Endothelial cell of umbilical vein (primary cell): Measurements from ENCODE around the gene CLCNKA. TPM values are rescaled to one million over a fixed set of nuclear protein-coding genes. Genes with fewer than 3 reads are reported as not detected.
A peak's percentile ranks its signal among the peaks of the same experiment; 100 is the strongest.
"Not testable (repeated sequence)": the region's sequence is repeated elsewhere in the genome, so short reads cannot be mapped to it uniquely, and the experiment has no call there.

Experiments used
- BruUV-seq: library from RNA; stranded (reverse); fragments of 400-500 nt; replicated peaks from 2 replicates; lab custom pipeline; 2021; lab: Mats Ljungman, UMichigan
- CTCF ChIA-PET: fragments of 300-600, 350-600 bp; sonication (Branson Sonifier 250); formaldehyde crosslinking; loops from one replicate; lab custom pipeline; 2021; ENCODE audit warnings: antibody characterized with exemption, inconsistent platforms; lab: Charles Lee
- POLR2A ChIA-PET: fragments of 300-600, 350-600 bp; sonication (Branson Sonifier 250); formaldehyde crosslinking; loops from one replicate; lab custom pipeline; 2021; ENCODE audit warnings: antibody characterized with exemption, inconsistent platforms; lab: Charles Lee
- DNase-seq: peaks from one replicate; pipeline ENCODE4 v3.0.0-alpha.2; 2011; ENCODE audit warnings: low read depth, low spot score
- FAIRE-seq: peaks from 2 replicates; lab custom pipeline; 2011; peaks lifted over from hg19 to GRCh38; lab: Jason Lieb, UNC
- H2AFZ ChIP-seq: 2 replicates; pipeline ENCODE4 v1.6.0; 2012; ENCODE audit warnings: low read depth, low read length, control low read depth, inconsistent platforms
- H3K27ac ChIP-seq: 2 replicates; pipeline ENCODE4 v1.5.1; 2011; ENCODE audit warnings: low read depth, mild to moderate bottlenecking, control low read depth, low read length, moderate library complexity; ENCODE audit not compliant: insufficient read depth
- H3K27me3 ChIP-seq, 2 experiments: 2 replicates each; pipeline versions ENCODE4 v1.6.0 to v1.6.1; 2011; ENCODE audit warnings: low read length in 2 of 2, mixed read lengths in 1 of 2; ENCODE audit not compliant: control insufficient read depth in 2 of 2, insufficient read depth in 2 of 2
- H3K36me3 ChIP-seq, 2 experiments: 2 replicates in 1 of 2; 3 replicates in 1 of 2; pipeline ENCODE4 v1.5.1; 2011; ENCODE audit warnings: low read length in 2 of 2, mild to moderate bottlenecking in 1 of 2, moderate library complexity in 1 of 2; ENCODE audit not compliant: control insufficient read depth in 2 of 2, insufficient read depth in 2 of 2; ENCODE audit errors: extremely low read depth in 1 of 2
- H3K4me1 ChIP-seq: 3 replicates; pipeline ENCODE4 v1.5.1; 2011; ENCODE audit warnings: mild to moderate bottlenecking, low read length; ENCODE audit not compliant: control insufficient read depth, insufficient read depth; ENCODE audit errors: extremely low read depth
- H3K4me2 ChIP-seq: 2 replicates; pipeline ENCODE4 v1.6.1; 2011; ENCODE audit warnings: low read length, control low read depth, mixed read lengths; ENCODE audit not compliant: insufficient read depth
- H3K4me3 ChIP-seq, 3 experiments: fragments of 200-600 bp in 1 of 3; sonication (generic), shearing (Covaris generic) in 1 of 3; replicated peaks in 1 of 3; 2 replicates each; pipeline ENCODE4 v1.5.1; 2011 to 2016; ENCODE audit warnings: control low read depth in 3 of 3, low read length in 3 of 3, mild to moderate bottlenecking in 2 of 3, inconsistent platforms in 1 of 3, low read depth in 1 of 3, moderate library complexity in 1 of 3; ENCODE audit not compliant: insufficient read depth in 1 of 3
- H3K79me2 ChIP-seq: 2 replicates; pipeline ENCODE4 v1.6.0; 2012; ENCODE audit warnings: low read length, inconsistent platforms; ENCODE audit not compliant: control insufficient read depth, insufficient read depth
- H3K9ac ChIP-seq: replicated peaks from 2 replicates; pipeline ENCODE3; 2011; ENCODE audit warnings: low read length, control low read depth; ENCODE audit not compliant: insufficient read depth; ENCODE audit errors: extremely low read depth
- H3K9me1 ChIP-seq: replicated peaks from 3 replicates; pipeline ENCODE4 v1.6.0; 2011; ENCODE audit warnings: mild to moderate bottlenecking, low read length; ENCODE audit not compliant: control insufficient read depth, insufficient read depth; ENCODE audit errors: extremely low read depth
- H3K9me3 ChIP-seq: replicated peaks from 2 replicates; pipeline ENCODE4 v1.5.1; 2012; ENCODE audit warnings: low read length, inconsistent platforms; ENCODE audit not compliant: control insufficient read depth, insufficient read depth
- H4K20me1 ChIP-seq: replicated peaks from 2 replicates; pipeline ENCODE3; 2011; ENCODE audit warnings: mild to moderate bottlenecking, low read length; ENCODE audit not compliant: control insufficient read depth, insufficient read depth; ENCODE audit errors: extremely low read depth
- EZH2 ChIP-seq: IDR thresholded peaks from 2 replicates; pipeline ENCODE4 v1.6.1; 2012; ENCODE audit warnings: borderline replicate concordance, low read depth, mild to moderate bottlenecking, moderate library complexity, low read length, inconsistent platforms; ENCODE audit not compliant: severe bottlenecking
- POLR2A ChIP-seq: IDR thresholded peaks from 2 replicates; pipeline ENCODE4 v1.6.1; 2012; ENCODE audit warnings: low read depth, mild to moderate bottlenecking, control low read depth, low read length
- dilution Hi-C: fragments of 300-500 bp; cut with MboI; formaldehyde crosslinking; loops from one replicate; pipeline ENCODE4 v1.15.0; 2019; ENCODE audit warnings: low sequenced_read_pairs; ENCODE audit not compliant: extremely low pct_ligation_motif_present
- intact Hi-C: fragments of 100-400 bp; cut with micrococcal nuclease; formaldehyde crosslinking; loops from one replicate; pipeline ENCODE4 v1.10.0; 2022
- polyA plus RNA-seq, 4 experiments: library from polyadenylated mRNA; depleted of rRNA in 3 of 4; stranded (reverse) in 3 of 4; unstranded in 1 of 4; fragments of >200 nt; gene quantifications; 2 replicates each; pipeline versions ENCODE4 v1.2.1 to v1.2.3, GENCODE V29; 2011 to 2012; ENCODE audit warnings: missing spikeins in 1 of 4
- total RNA-seq: library from RNA; stranded (reverse); gene quantifications from 2 replicates; pipeline ENCODE4 v1.2.3, GENCODE V29; 2021

Gene CLCNKA
- total and polyA plus RNA-seq, 2 donors (not counting 3 experiments of a cell fraction or from before 2014, with no cell fraction given): not detected

DNA sequence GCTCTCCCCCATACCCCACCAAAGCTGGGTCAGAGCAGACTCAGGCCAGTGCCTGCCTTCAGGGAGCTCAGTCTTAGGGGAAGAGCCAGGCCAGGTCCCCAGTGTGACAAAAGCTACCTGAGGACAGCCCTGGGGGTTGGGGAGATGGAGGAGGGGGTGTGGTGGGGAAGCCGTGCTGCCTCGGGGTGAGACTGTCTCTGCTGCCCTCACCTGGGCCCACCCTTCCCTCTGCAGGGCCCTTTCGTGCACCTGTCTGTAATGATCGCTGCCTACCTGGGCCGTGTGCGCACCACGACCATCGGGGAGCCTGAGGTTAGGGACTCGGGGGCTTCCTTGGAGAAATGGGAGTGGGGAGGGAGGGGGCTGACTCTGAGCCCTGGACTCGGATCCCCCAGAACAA is 4.5 kb downstream of the CLCNKA start:
- CTCF ChIA-PET: interaction anchor here (0.6 to 1.0 kb wide), 3 partner anchors 17 to 162 kb away, joined by 3 to 4 read pairs (median 4); no protein-coding TSS in a partner anchor
- H3K4me3 ChIP-seq, intact Hi-C loops, H2AFZ ChIP-seq, H3K4me2 ChIP-seq, H3K4me1 ChIP-seq, H3K9me3 ChIP-seq, H3K27me3 ChIP-seq, H3K9me1 ChIP-seq, FAIRE-seq, H4K20me1 ChIP-seq, H3K9ac ChIP-seq, dilution Hi-C loops, POLR2A ChIA-PET, H3K79me2 ChIP-seq, DNase-seq, H3K36me3 ChIP-seq, BruUV-seq, H3K27ac ChIP-seq: not testable (repeated sequence)
- peak; percentile 19 for TF ChIP-seq EZH2

DNA sequence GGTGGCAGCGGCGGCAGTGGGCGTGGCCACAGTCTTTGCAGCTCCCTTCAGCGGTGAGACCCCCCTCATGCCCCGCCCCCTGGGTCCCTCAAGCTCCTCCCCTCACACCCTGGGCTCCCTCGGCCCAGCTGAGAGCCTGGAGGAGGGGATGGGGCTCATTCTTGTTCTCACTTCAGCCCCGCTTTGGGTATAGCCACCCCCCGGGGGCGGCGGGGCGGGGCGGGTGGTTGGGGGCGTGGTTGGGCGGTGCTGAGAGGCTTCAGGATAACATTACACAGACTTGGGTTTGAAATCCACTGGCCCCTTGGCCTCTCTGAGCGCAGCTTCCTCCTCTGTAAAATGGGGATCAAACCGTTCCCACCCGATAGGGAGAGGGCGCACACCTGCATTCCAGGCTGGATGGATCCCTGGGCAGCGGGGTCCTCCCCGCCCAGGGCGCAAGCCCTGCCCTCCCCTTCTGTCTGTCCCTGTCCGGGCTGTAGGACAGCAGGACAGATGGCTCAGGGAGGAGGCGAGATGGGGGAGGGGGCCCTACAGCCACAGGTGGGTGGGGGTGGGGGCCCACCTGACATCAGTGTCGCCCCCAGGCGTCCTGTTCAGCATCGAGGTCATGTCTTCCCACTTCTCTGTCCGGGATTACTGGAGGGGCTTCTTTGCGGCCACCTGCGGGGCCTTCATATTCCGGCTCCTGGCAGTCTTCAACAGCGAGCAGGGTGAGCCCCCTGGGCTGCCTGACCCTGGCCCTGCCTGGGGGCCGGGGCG is 5.1 kb downstream of the CLCNKA start:
- no peak overlapping the region for H3K27ac ChIP-seq
- DNase-seq (peak; percentile 13), FAIRE-seq (no peak)
- TF ChIP-seq POLR2A (no peak), EZH2 (peak; percentile 16)
- BruUV-seq: no TSS peak
- H3K27me3 ChIP-seq: no peaks in the 10 kb centered on the region
- H3K79me2 ChIP-seq: no peaks in the 10 kb centered on the region
- H3K9me1 ChIP-seq: no peaks in the 10 kb centered on the region
- no peak overlapping the region for H3K4me2 ChIP-seq
- H3K4me1 ChIP-seq: no peaks in the 10 kb centered on the region
- dilution Hi-C loops: no loop called here
- peak overlapping the region; percentile 75 for H2AFZ ChIP-seq
- H4K20me1 ChIP-seq: no peaks in the 10 kb centered on the region
- H3K36me3 ChIP-seq: no peaks in the 10 kb centered on the region
- ChIA-PET POLR2A (no interaction called here), CTCF (interaction anchor here (0.6 to 1.0 kb wide), 4 partner anchors 17 to 211 kb away, joined by 3 to 4 read pairs (median 4); no protein-coding TSS in a partner anchor)
- H3K4me3 ChIP-seq: no peak overlapping the region
- no peaks in the 10 kb centered on the region for H3K9me3 ChIP-seq
- H3K9ac ChIP-seq: no peak overlapping the region
- intact Hi-C loops: no loop called here
